HepG2 (cell line): ENCODE results near the gene KBTBD13. TPM values are rescaled to one million over a fixed set of nuclear protein-coding genes. Genes with fewer than 3 reads are reported as not detected.

Experiments used
- ATAC-seq: fragments of 200-7000 bp; cut with Tn5 transposase; 3 replicates; pipeline ENCODE4 v1.9.1; 2020; ENCODE audit warnings: mild to moderate bottlenecking, moderate library complexity
- BruUV-seq: library from RNA; stranded (reverse); fragments of 400-500 nt; replicated peaks from 2 replicates; lab custom pipeline; 2021; lab: Mats Ljungman, UMichigan
- CTCF ChIA-PET: fragments of 300-600 bp; formaldehyde crosslinking; extraction: SDS; loops from one replicate; lab custom pipeline; 2021; ENCODE audit warnings: low total read pairs, inconsistent platforms, low intra/inter-chr PET ratio; lab: Yijun Ruan, JAX
- POLR2A ChIA-PET: fragments of 350-600 bp; sonication (Branson Sonifier 250); formaldehyde crosslinking; loops from one replicate; lab custom pipeline; 2020; ENCODE audit warnings: antibody characterized with exemption, inconsistent platforms; lab: Yijun Ruan, JAX
- DNase-seq: peaks from one replicate; pipeline ENCODE4 v3.0.0-alpha.2; 2015; ENCODE audit warnings: low spot score
- FAIRE-seq: peaks from 3 replicates; lab custom pipeline; 2011; peaks lifted over from hg19 to GRCh38; lab: Jason Lieb, UNC
- H2AFZ ChIP-seq: one replicate; pipeline ENCODE4 v1.6.1; 2011; ENCODE audit warnings: low read length, inconsistent platforms
- H3K27ac ChIP-seq: fragments of 300-600 bp; 3 replicates; pipeline ENCODE4 v1.8.0; 2011; ENCODE audit warnings: mixed run types, mild to moderate bottlenecking, mixed read lengths, low read length, inconsistent platforms; ENCODE audit not compliant: insufficient read depth; ENCODE audit errors: extremely low read length
- H3K27me3 ChIP-seq, 2 experiments: fragments of 200-600 bp in 1 of 2; 2 replicates in 1 of 2; 3 replicates in 1 of 2; pipeline versions ENCODE4 v1.6.0 to v1.8.0; 2011; ENCODE audit warnings: low read length in 2 of 2, mild to moderate bottlenecking in 2 of 2, moderate library complexity in 2 of 2, inconsistent platforms in 1 of 2; ENCODE audit not compliant: insufficient read depth in 2 of 2, control insufficient read depth in 1 of 2
- H3K36me3 ChIP-seq, 2 experiments: fragments of 200-600 bp in 1 of 2; replicated peaks in 1 of 2; 2 replicates in 1 of 2; 3 replicates in 1 of 2; pipeline versions ENCODE4 v1.5.1 to v1.8.0; 2011; ENCODE audit warnings: low read length in 2 of 2, inconsistent platforms in 1 of 2; ENCODE audit not compliant: insufficient read depth in 2 of 2, control insufficient read depth in 1 of 2
- H3K4me1 ChIP-seq: 2 replicates; pipeline ENCODE4 v1.5.1; 2012; ENCODE audit warnings: low read length, inconsistent platforms; ENCODE audit not compliant: insufficient read depth
- H3K4me2 ChIP-seq: 2 replicates; pipeline ENCODE4 v1.6.0; 2011; ENCODE audit warnings: low read depth, low read length, inconsistent platforms
- H3K4me3 ChIP-seq, 3 experiments: fragments of 200-600 bp in 1 of 3; sonication (generic), shearing (Covaris generic) in 1 of 3; replicated peaks in 1 of 3; 2 replicates each; pipeline ENCODE4 v1.5.1; 2011 to 2016; ENCODE audit warnings: low read length in 3 of 3, inconsistent platforms in 2 of 3, low read depth in 2 of 3, mild to moderate bottlenecking in 2 of 3, control low read depth in 1 of 3, mixed read lengths in 1 of 3; ENCODE audit not compliant: insufficient read depth in 1 of 3
- H3K79me2 ChIP-seq: one replicate; pipeline ENCODE4 v1.6.1; 2011; ENCODE audit warnings: low read length, inconsistent platforms; ENCODE audit not compliant: insufficient read depth
- H3K9ac ChIP-seq: 2 replicates; pipeline ENCODE4 v1.6.0; 2011; ENCODE audit warnings: mild to moderate bottlenecking, low read depth, low read length, inconsistent platforms; ENCODE audit not compliant: insufficient read depth
- H3K9me3 ChIP-seq: 2 replicates; pipeline ENCODE4 v1.5.1; 2012; ENCODE audit warnings: mild to moderate bottlenecking, low read length
- H4K20me1 ChIP-seq: 2 replicates; pipeline ENCODE4 v1.6.0; 2011; ENCODE audit warnings: inconsistent platforms, mild to moderate bottlenecking, low read length, moderate library complexity; ENCODE audit not compliant: insufficient read depth
- EZH2 ChIP-seq: conservative IDR thresholded peaks from 2 replicates; pipeline ENCODE4 v1.6.1; 2012; ENCODE audit warnings: mild to moderate bottlenecking, low read depth, low read length, moderate library complexity
- MZF1 ChIP-seq: sonication (generic); formaldehyde crosslinking; IDR thresholded peaks from 2 replicates; pipeline ENCODE4 v1.8.1; 2023; ENCODE audit warnings: mild to moderate bottlenecking, missing genetic modification reagents, borderline replicate concordance
- TBX3 ChIP-seq: fragments of 450-650 bp; IDR thresholded peaks from 2 replicates; pipeline ENCODE4 v1.6.1; 2017; ENCODE audit warnings: antibody characterized with exemption, mild to moderate bottlenecking, inconsistent platforms, borderline replicate concordance
- THAP11 ChIP-seq: IDR thresholded peaks from 2 replicates; pipeline ENCODE4 v1.6.1; 2016; ENCODE audit warnings: missing biosample characterization, missing genetic modification reagents
- ZMYM3 ChIP-seq: sonication (generic); formaldehyde crosslinking; IDR thresholded peaks from 2 replicates; pipeline ENCODE4 v1.5.1; 2020; ENCODE audit warnings: mild to moderate bottlenecking, missing genetic modification reagents
- ZNF276 ChIP-seq: sonication (generic); formaldehyde crosslinking; IDR thresholded peaks from 2 replicates; pipeline ENCODE4 v1.4.0; 2020; ENCODE audit warnings: mild to moderate bottlenecking, low read depth, missing genetic modification reagents
- ZNF569 ChIP-seq: sonication (generic); formaldehyde crosslinking; IDR thresholded peaks from 2 replicates; pipeline ENCODE4 v1.5.0; 2020; ENCODE audit warnings: mild to moderate bottlenecking, missing genetic modification reagents, moderate library complexity, borderline replicate concordance
- ZNF614 ChIP-seq: IDR thresholded peaks from 2 replicates; pipeline ENCODE4 v1.6.1; 2018; ENCODE audit warnings: missing biosample characterization, missing genetic modification reagents, inconsistent platforms, borderline replicate concordance
- ZNF616 ChIP-seq: sonication (generic); formaldehyde crosslinking; IDR thresholded peaks from 2 replicates; pipeline ENCODE4 v1.5.0; 2020; ENCODE audit warnings: low read depth, mild to moderate bottlenecking, missing genetic modification reagents
- ZNF629 ChIP-seq: sonication (generic); formaldehyde crosslinking; conservative IDR thresholded peaks from 2 replicates; pipeline ENCODE4 v1.5.0; 2020; ENCODE audit warnings: missing genetic modification reagents
- ZNF768 ChIP-seq: sonication (generic); formaldehyde crosslinking; IDR thresholded peaks from 2 replicates; pipeline ENCODE4 v1.4.0; 2020; ENCODE audit warnings: missing genetic modification reagents
- ZNF879 ChIP-seq: sonication (generic); formaldehyde crosslinking; IDR thresholded peaks from 2 replicates; pipeline ENCODE4 v1.8.1; 2023; ENCODE audit warnings: missing genetic modification reagents
- WGBS: methylation state at CpG from one replicate; pipeline ENCODE4 v1.1.6; 2017; ENCODE audit warnings: low lambda C conversion rate; 5-methylcytosine and 5-hydroxymethylcytosine counted together
- in situ Hi-C: cut with HindIII; loops from 2 replicates; pipeline ENCODE4 v1.10.0; 2017; ENCODE audit warnings: low pct_unique_long_range_greater_than_20kb; ENCODE audit not compliant: extremely low pct_ligation_motif_present
- intact Hi-C: fragments of 100-400 bp; cut with micrococcal nuclease; formaldehyde crosslinking; loops from one replicate; pipeline ENCODE4 v1.10.0; 2022; ENCODE audit not compliant: unreplicated experiment
- polyA plus RNA-seq, 8 experiments: library from polyadenylated mRNA; depleted of rRNA in 3 of 8; stranded (reverse) in 7 of 8; unstranded in 1 of 8; fragments of >200 nt; fragmentation: Illumina TruSeq in 4 of 8; extraction: Trizol in 4 of 8; gene quantifications; 2 replicates each; pipeline versions ENCODE4 v1.2.1 to v1.2.3, GENCODE V29; 2011 to 2016; ENCODE audit warnings: low read depth in 4 of 8, missing spikeins in 1 of 8, mixed read lengths in 1 of 8; ENCODE audit not compliant: insufficient read depth in 1 of 8
- total RNA-seq, 5 experiments: library from RNA; depleted of rRNA; stranded (reverse); fragments of >200 nt; fragmentation: Illumina TruSeq; extraction: Trizol; gene quantifications; 2 replicates each; pipeline ENCODE4 v1.2.3, GENCODE V29; 2016; ENCODE audit warnings: low read depth in 1 of 5

The KBTBD13 gene
- total and polyA plus RNA-seq, 2 of the 13 experiments (the other 11 are each of a cell fraction or from before 2014, with no cell fraction given), result not detected

- Histone ChIP-seq H4K20me1 (no peaks in the 10 kb centered on the region), H3K4me3 (no peak overlapping the region), H2AFZ (no peak overlapping the region), H3K79me2 (no peaks in the 10 kb centered on the region), H3K9me3 (no peaks in the 10 kb centered on the region), H3K27ac (no peak overlapping the region), H3K4me2 (no peak overlapping the region), H3K4me1 (peaks cover 84% of the 10 kb centered on the region), H3K27me3 (peaks cover 0 to 15% of the 10 kb centered on the region in 2 experiments; a peak in 2 of 5 replicates), H3K9ac (no peak overlapping the region), H3K36me3 (no peaks in the 10 kb centered on the region)
- no peak for ATAC-seq
- DNase-seq, result no peak
- in situ Hi-C loops (no loop called here), intact Hi-C loops (no loop called here)
- POLR2A ChIA-PET, result no interaction called here
- CTCF ChIA-PET, result no interaction called here
- BruUV-seq, result no TSS peak
- no peak for FAIRE-seq
- WGBS, result 73% methylated on average over 5 of the region's 6 CpGs
- TF ChIP-seq MZF1 (CRISPR knock-in tag) (no peak), THAP11 (CRISPR knock-in tag) (no peak), ZNF614 (no peak), ZNF879 (CRISPR knock-in tag) (no peak), ZNF629 (CRISPR knock-in tag) (peak; percentile 75), ZNF276 (CRISPR knock-in tag) (no peak), EZH2 (no peak), TBX3 (no peak), ZNF616 (CRISPR knock-in tag) (no peak), ZMYM3 (0 out of 2 replicates have a peak, but pooled peaks have one; percentile 28), ZNF569 (no peak), ZNF768 (CRISPR knock-in tag) (peak; percentile 85)
Observed at GRCh38 chr15:65060641-65061397, 15.7 kb upstream of the KBTBD13 start.
